H1 (cell line): Measurements from ENCODE around the gene STEAP3. TPM values are rescaled to one million over a fixed set of nuclear protein-coding genes. Genes with fewer than 3 reads are reported as not detected.

ENCODE experiments used
- ASH2L ChIP-seq: fragments of 200-600, 300-600 bp; sonication (generic); IDR thresholded peaks from one replicate; pipeline ENCODE4 v1.7.1; 2017; ENCODE audit warnings: low read length
- CTCF ChIP-seq, 3 experiments: IDR thresholded peaks; 1 replicate in 2 of 3; 2 replicates in 1 of 3; pipeline versions ENCODE4 v1.5.1 to v1.6.1; 2011; ENCODE audit warnings: low read length in 3 of 3, mild to moderate bottlenecking in 3 of 3, inconsistent platforms in 2 of 3, low read depth in 1 of 3, moderate library complexity in 1 of 3; ENCODE audit not compliant: insufficient read depth in 1 of 3; ENCODE audit errors: control extremely low read depth in 1 of 3
- polyA plus RNA-seq, 7 experiments: library from polyadenylated mRNA; depleted of rRNA in 3 of 7; stranded (reverse) in 5 of 7; unstranded in 2 of 7; fragments of >200 nt in 5 of 7; fragments of 200-250 nt in 2 of 7; gene quantifications; 1 replicate in 5 of 7; 2 replicates in 1 of 7; 4 replicates in 1 of 7; pipeline versions ENCODE4 v1.2.1 to v1.2.3, GENCODE V29; 2011 to 2013; ENCODE audit warnings: missing spikeins in 2 of 7, mixed read lengths in 2 of 7
- total RNA-seq: library from RNA; stranded (reverse); fragmentation: NEBNext Ultra II Directional; extraction: Animal tissue kit (Norgen Biotek cat#: 25700); gene quantifications from 2 replicates; pipeline ENCODE4 v1.2.1, GENCODE V29; 2021

The STEAP3 gene
- total and polyA plus RNA-seq, 2 of the 8 experiments (the other 6 are each of a cell fraction or from before 2014, with no cell fraction given) = 21.7 to 27.9 TPM

- TF ChIP-seq CTCF (IDR thresholded peaks at IDR 0.05; ENCODE audit: control extremely low read depth in 1 of 3, insufficient read depth in 1 of 3, low read depth in 1 of 3, low read length in 3 of 3) (no peak), ASH2L (no peak)
These were observed 70.3 kb downstream of the STEAP3 start (continued) for GRCh38 chr2:119293900-119294299.
